ENCODE data around the gene PPL.

DNA sequence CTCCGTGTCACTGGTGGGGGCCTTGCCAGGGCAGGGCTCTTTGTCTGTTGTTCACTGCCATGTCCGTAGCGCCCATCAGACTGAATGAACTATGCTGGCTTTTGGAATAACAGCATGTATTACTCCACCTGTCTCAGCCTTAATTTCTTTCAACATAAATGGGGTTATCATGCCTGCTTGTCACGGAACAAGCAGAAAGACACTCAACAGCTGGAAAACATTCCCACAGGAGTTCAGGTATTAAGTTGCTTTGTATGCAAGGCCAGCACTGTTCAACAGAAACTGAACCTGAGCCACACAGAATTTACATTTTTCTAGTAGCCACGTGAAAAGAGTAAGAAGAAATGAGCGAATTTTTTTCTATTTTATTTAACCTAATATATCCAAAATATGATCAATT, 13.1 kb downstream of the PPL start:
- TF ChIP-seq, protein P1, sequence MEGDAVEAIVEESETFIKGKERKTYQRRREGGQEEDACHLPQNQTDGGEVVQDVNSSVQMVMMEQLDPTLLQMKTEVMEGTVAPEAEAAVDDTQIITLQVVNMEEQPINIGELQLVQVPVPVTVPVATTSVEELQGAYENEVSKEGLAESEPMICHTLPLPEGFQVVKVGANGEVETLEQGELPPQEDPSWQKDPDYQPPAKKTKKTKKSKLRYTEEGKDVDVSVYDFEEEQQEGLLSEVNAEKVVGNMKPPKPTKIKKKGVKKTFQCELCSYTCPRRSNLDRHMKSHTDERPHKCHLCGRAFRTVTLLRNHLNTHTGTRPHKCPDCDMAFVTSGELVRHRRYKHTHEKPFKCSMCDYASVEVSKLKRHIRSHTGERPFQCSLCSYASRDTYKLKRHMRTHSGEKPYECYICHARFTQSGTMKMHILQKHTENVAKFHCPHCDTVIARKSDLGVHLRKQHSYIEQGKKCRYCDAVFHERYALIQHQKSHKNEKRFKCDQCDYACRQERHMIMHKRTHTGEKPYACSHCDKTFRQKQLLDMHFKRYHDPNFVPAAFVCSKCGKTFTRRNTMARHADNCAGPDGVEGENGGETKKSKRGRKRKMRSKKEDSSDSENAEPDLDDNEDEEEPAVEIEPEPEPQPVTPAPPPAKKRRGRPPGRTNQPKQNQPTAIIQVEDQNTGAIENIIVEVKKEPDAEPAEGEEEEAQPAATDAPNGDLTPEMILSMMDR (IDR thresholded peaks at IDR 0.05; ENCODE audit: low read length): no peak
- no peak for TF ChIP-seq EZH2 (IDR thresholded peaks at IDR 0.05; ENCODE audit: borderline replicate concordance, low read length)

Measured in OCI-LY1 (cell line).